Measurements from ENCODE around the gene TPSG1. TPM values are rescaled to one million over a fixed set of nuclear protein-coding genes. Genes with fewer than 3 reads are reported as not detected.
"Not testable (repeated sequence)": the region's sequence is repeated elsewhere in the genome, so short reads cannot be mapped to it uniquely, and the experiment has no call there.

The TPSG1 gene
- total RNA-seq, 1 experiment from 2014 or later, result not detected

DNA sequence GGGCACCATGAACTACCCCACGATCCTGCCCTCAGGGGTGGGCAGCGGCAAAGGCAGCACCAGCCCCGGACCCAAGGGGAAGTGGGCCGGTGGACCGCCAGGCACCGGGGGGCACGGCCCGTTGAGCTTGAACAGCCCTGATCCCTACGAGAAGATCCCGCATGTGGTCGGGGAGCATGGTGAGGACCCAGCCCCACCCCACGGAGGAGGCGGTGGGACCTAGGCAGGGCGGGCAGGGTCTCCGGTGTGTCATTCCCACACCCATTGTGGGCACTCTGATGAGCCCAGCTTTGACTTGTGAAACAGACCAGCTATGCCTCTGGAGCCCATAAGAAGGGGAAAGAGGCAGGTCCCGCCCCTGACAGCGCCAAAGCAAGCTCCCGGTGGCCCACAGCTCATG is 22.8 kb downstream of the TPSG1 start:
- H3K36me3 Mint-ChIP-seq (ENCODE audit: insufficient read depth, unreplicated experiment), result no peaks in the 10 kb centered on the region
- no peak for TF ChIP-seq CTCF (IDR thresholded peaks at IDR 0.05; ENCODE audit: unreplicated experiment)
- H3K4me3 Mint-ChIP-seq (ENCODE audit: unreplicated experiment), result no peak overlapping the region
- peaks cover 8% of the 10 kb centered on the region for H3K9me3 Mint-ChIP-seq (ENCODE audit: unreplicated experiment)
- intact Hi-C loops (cut with micrococcal nuclease), result no loop called here
- DNase-seq (ENCODE audit: unreplicated experiment), result no peak
- no peaks in the 10 kb centered on the region for H3K4me1 Mint-ChIP-seq (ENCODE audit: insufficient read depth, unreplicated experiment)
- POLR2A ChIA-PET, result interaction anchor here (1.0 kb wide), 1 partner anchor 28 kb away, joined by 3 read pairs; no protein-coding TSS in a partner anchor
- H3K27ac Mint-ChIP-seq (ENCODE audit: low read depth, unreplicated experiment), result no peak overlapping the region
- peaks cover 7% of the 10 kb centered on the region for H3K27me3 Mint-ChIP-seq (ENCODE audit: insufficient read depth, unreplicated experiment)
- CTCF ChIA-PET, result no interaction called here
- BruUV-seq (replicated peaks), result no TSS peak

GRCh38 chr16:1201444-1201843 is 23.6 kb downstream of the TPSG1 start:
- Mint-ChIP-seq H3K9me3 (ENCODE audit: unreplicated experiment) (peaks cover 8% of the 10 kb centered on the region), H3K4me1 (ENCODE audit: insufficient read depth, unreplicated experiment) (no peaks in the 10 kb centered on the region), H3K27me3 (ENCODE audit: insufficient read depth, unreplicated experiment) (no peaks in the 10 kb centered on the region), H3K4me3 (ENCODE audit: unreplicated experiment) (no peak overlapping the region), H3K36me3 (ENCODE audit: insufficient read depth, unreplicated experiment) (no peaks in the 10 kb centered on the region), H3K27ac (ENCODE audit: low read depth, unreplicated experiment) (no peak overlapping the region)
- ChIA-PET CTCF (interaction anchor here (0.7 kb wide), 1 partner anchor 27 kb away, joined by 3 read pairs; no protein-coding TSS in a partner anchor), POLR2A (no interaction called here)
- DNase-seq (ENCODE audit: unreplicated experiment), result no peak
- BruUV-seq (replicated peaks), result no TSS peak
- no peak for TF ChIP-seq CTCF (IDR thresholded peaks at IDR 0.05; ENCODE audit: unreplicated experiment)
- intact Hi-C loops (cut with micrococcal nuclease), result no loop called here

- intact Hi-C loops (cut with micrococcal nuclease), result no loop called here
Measured at GRCh38 chr16:1200014-1200627, 24.9 kb downstream of the TPSG1 start.

DNA sequence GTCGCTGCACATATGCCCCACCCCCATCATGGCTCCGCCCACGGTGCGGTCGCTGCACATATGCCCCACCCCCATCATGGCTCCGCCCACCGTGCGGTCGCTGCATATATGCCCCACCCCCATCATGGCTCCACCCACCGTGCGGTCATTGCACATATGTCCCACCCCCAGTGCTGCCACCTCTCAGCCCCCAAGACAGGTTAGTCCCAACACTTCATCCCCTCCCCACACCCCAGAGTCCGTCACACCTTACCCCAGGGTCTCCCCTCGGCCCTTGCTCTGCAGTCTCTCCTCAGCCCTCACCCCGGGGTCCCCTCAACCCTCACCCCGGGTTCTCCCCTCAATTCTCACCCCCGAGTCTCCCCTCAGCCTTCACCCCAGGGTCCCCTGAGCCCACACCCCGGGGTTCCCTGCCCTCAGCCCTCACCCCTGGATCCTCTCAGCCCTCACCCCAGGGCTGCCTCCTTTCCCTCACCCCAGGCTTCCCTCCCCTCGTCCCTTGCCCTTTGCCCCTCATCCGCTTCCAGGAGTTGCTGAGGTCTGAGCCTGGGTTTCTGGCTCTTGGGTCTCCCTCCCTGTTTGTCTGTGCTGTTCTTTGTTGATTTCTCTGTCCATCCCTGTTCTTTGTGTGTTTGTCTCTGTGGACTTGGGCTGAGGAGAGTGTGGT is 25.6 kb downstream of the TPSG1 start:
- Mint-ChIP-seq H3K4me3 (ENCODE audit: unreplicated experiment) (no peak overlapping the region), H3K9me3 (ENCODE audit: unreplicated experiment) (peaks cover 8% of the 10 kb centered on the region), H3K36me3 (ENCODE audit: insufficient read depth, unreplicated experiment) (no peaks in the 10 kb centered on the region), H3K27ac (ENCODE audit: low read depth, unreplicated experiment) (no peak overlapping the region), H3K27me3 (ENCODE audit: insufficient read depth, unreplicated experiment) (no peaks in the 10 kb centered on the region), H3K4me1 (ENCODE audit: insufficient read depth, unreplicated experiment) (no peaks in the 10 kb centered on the region)
- ChIA-PET CTCF (no interaction called here), POLR2A (no interaction called here)
- intact Hi-C loops (cut with micrococcal nuclease), result no loop called here
- no TSS peak for BruUV-seq (replicated peaks)
- DNase-seq (ENCODE audit: unreplicated experiment), result no peak
- no peak for TF ChIP-seq CTCF (IDR thresholded peaks at IDR 0.05; ENCODE audit: unreplicated experiment)

More at GRCh38 chr16:1200014-1200627, 24.9 kb downstream of the TPSG1 start:
- POLR2A ChIA-PET, result no interaction called here
- no TSS peak for BruUV-seq (replicated peaks)
- no peaks in the 10 kb centered on the region for H3K4me1 Mint-ChIP-seq (ENCODE audit: insufficient read depth, unreplicated experiment)
- peaks cover 8% of the 10 kb centered on the region for H3K9me3 Mint-ChIP-seq (ENCODE audit: unreplicated experiment)
- TF ChIP-seq CTCF (IDR thresholded peaks at IDR 0.05; ENCODE audit: unreplicated experiment), result no peak
- H3K36me3 Mint-ChIP-seq (ENCODE audit: insufficient read depth, unreplicated experiment), result no peaks in the 10 kb centered on the region
- H3K27me3 Mint-ChIP-seq (ENCODE audit: insufficient read depth, unreplicated experiment), result no peaks in the 10 kb centered on the region
- no peak overlapping the region for H3K4me3 Mint-ChIP-seq (ENCODE audit: unreplicated experiment)
- H3K27ac Mint-ChIP-seq (ENCODE audit: low read depth, unreplicated experiment), result no peak overlapping the region
- no peak for DNase-seq (ENCODE audit: unreplicated experiment)
- CTCF ChIA-PET, result no interaction called here

DNA sequence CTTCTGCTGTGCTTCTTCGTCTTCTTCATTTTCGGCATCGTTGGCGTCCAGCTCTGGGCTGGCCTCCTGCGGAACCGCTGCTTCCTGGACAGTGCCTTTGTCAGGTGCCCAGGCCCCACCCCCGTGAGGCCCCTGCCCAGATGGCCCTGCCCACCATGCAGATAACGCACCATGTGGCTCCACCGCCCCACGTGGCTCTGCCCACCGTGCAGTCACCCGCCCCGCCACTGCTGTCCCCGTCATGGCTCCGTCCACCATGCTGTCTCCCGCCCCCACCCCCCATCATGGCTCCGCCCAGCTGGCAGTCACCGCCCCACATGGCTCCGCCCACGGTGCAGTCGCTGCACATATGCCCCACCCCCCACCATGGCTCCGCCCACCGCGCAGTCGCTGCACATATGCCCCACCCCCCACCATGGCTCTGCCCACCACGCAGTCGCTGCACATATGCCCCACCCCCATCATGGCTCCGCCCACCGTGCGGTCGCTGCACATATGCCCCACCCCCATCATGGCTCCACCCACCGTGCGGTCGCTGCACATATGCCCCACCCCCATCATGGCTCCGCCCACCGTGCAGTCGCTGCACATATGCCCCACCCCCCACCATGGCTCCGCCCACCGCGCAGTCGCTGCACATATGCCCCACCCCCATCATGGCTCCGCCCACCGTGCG is 26.3 kb downstream of the TPSG1 start:
- POLR2A ChIA-PET; H3K4me1 Mint-ChIP-seq (ENCODE audit: insufficient read depth, unreplicated experiment); H3K9me3 Mint-ChIP-seq (ENCODE audit: unreplicated experiment); H3K27ac Mint-ChIP-seq (ENCODE audit: low read depth, unreplicated experiment); H3K27me3 Mint-ChIP-seq (ENCODE audit: insufficient read depth, unreplicated experiment); BruUV-seq (replicated peaks); intact Hi-C loops (cut with micrococcal nuclease); CTCF ChIA-PET; H3K36me3 Mint-ChIP-seq (ENCODE audit: insufficient read depth, unreplicated experiment); H3K4me3 Mint-ChIP-seq (ENCODE audit: unreplicated experiment); DNase-seq (ENCODE audit: unreplicated experiment): not testable (repeated sequence)
